Measurements from ENCODE around the gene ARAP3.

- no peak for TF ChIP-seq CTCF (conservative IDR thresholded peaks at IDR 0.05; ENCODE audit: low read depth in 2 of 2)
- no peak for TF ChIP-seq EZH2 (IDR thresholded peaks at IDR 0.05; ENCODE audit: low read depth, unreplicated experiment)
- no peak for TF ChIP-seq EZH2phosphoT487 (IDR thresholded peaks at IDR 0.05; ENCODE audit: unreplicated experiment)
- TF ChIP-seq JUNB (IDR thresholded peaks at IDR 0.05; ENCODE audit: unreplicated experiment) = no peak
- no peak for TF ChIP-seq REST (IDR thresholded peaks at IDR 0.05; ENCODE audit: unreplicated experiment)
- no peak for TF ChIP-seq CREB1 (CRISPR knock-in tag; IDR thresholded peaks at IDR 0.05; ENCODE audit: low read depth)
Measured at GRCh38 chr5:141697586-141697985, 15.6 kb upstream of the ARAP3 start.
